HEK293 (cell line): ENCODE results near the gene ZNF436.

Experiments
- CTCF ChIA-PET: fragments of 350-600 bp; formaldehyde crosslinking; extraction: SDS; loops from one replicate; lab custom pipeline; 2021; ENCODE audit warnings: antibody characterized with exemption; lab: Yijun Ruan, JAX
- POLR2A ChIA-PET: fragments of 300-600 bp; formaldehyde crosslinking; extraction: SDS; loops from one replicate; lab custom pipeline; 2020; ENCODE audit warnings: antibody characterized with exemption, inconsistent platforms; lab: Yijun Ruan, JAX
- H3K27ac ChIP-seq: fragments of 200-500 bp; sonication (Bioruptor generic); 2 replicates; pipeline ENCODE4 v1.5.1; 2014; ENCODE audit warnings: low read depth, low read length, control low read depth, inconsistent platforms; ENCODE audit errors: extremely low read depth
- H3K36me3 ChIP-seq, 2 experiments: fragments of 200-500 bp in 1 of 2; sonication (Bioruptor generic) in 1 of 2; 1 replicate in 1 of 2; 2 replicates in 1 of 2; pipeline ENCODE4 v1.5.1; 2014 to 2017; ENCODE audit warnings: inconsistent platforms in 2 of 2, low read length in 2 of 2; ENCODE audit not compliant: control insufficient read depth in 2 of 2, insufficient read depth in 1 of 2
- H3K4me1 ChIP-seq: fragments of 200-500 bp; sonication (Bioruptor generic); 2 replicates; pipeline ENCODE4 v1.5.1; 2014; ENCODE audit warnings: mild to moderate bottlenecking, low read length, inconsistent platforms; ENCODE audit not compliant: control insufficient read depth, insufficient read depth
- H3K4me3 ChIP-seq: 2 replicates; pipeline ENCODE4 v1.5.1; 2011; ENCODE audit warnings: low read depth, mild to moderate bottlenecking, control low read depth, low read length, moderate library complexity
- H3K9me3 ChIP-seq: fragments of 200-500 bp; sonication (Bioruptor generic); 2 replicates; pipeline ENCODE4 v1.5.1; 2014; ENCODE audit warnings: low read depth, low read length, inconsistent platforms; ENCODE audit not compliant: control insufficient read depth, insufficient read depth
- BCL11B ChIP-seq: fragments of 450-650 bp; formaldehyde crosslinking; IDR thresholded peaks from 2 replicates; pipeline ENCODE4 v1.5.1; 2016; ENCODE audit warnings: low read depth, missing biosample characterization, missing genetic modification characterization
- HIC1 ChIP-seq: fragments of 450-650 bp; formaldehyde crosslinking; IDR thresholded peaks from 2 replicates; pipeline ENCODE4 v1.5.1; 2016; ENCODE audit warnings: missing biosample characterization, missing genetic modification characterization
- KLF16 ChIP-seq: fragments of 450-650 bp; formaldehyde crosslinking; IDR thresholded peaks from 2 replicates; pipeline ENCODE4 v1.5.1; 2017; ENCODE audit warnings: missing biosample characterization, missing genetic modification characterization
- REPIN1 ChIP-seq: fragments of 450-650 bp; formaldehyde crosslinking; IDR thresholded peaks from 2 replicates; pipeline ENCODE4 v1.5.1; 2017; ENCODE audit warnings: missing biosample characterization, missing genetic modification characterization, low read depth
- TCF7L2 ChIP-seq: IDR thresholded peaks from 2 replicates; pipeline ENCODE4 v1.6.1; 2011; ENCODE audit warnings: low read depth, mild to moderate bottlenecking, inconsistent platforms, low read length, moderate library complexity, borderline replicate concordance
- ZNF2 ChIP-seq: fragments of 450-650 bp; formaldehyde crosslinking; IDR thresholded peaks from 2 replicates; pipeline ENCODE4 v1.5.1; 2016; ENCODE audit warnings: missing biosample characterization, missing genetic modification characterization
- ZNF350 ChIP-seq: fragments of 450-650 bp; formaldehyde crosslinking; IDR thresholded peaks from 2 replicates; pipeline ENCODE4 v1.5.0; 2017; ENCODE audit warnings: missing biosample characterization, mild to moderate bottlenecking, missing genetic modification characterization
- ZNF529 ChIP-seq: fragments of 450-650 bp; formaldehyde crosslinking; IDR thresholded peaks from 2 replicates; pipeline ENCODE4 v1.5.1; 2017; ENCODE audit warnings: missing genetic modification characterization, missing biosample characterization; ENCODE audit not compliant: insufficient replicate concordance
- ZNF558 ChIP-seq: fragments of 450-650 bp; formaldehyde crosslinking; IDR thresholded peaks from 2 replicates; pipeline ENCODE4 v1.5.1; 2016; ENCODE audit warnings: missing biosample characterization, missing genetic modification characterization
- ZNF561 ChIP-seq: fragments of 450-650 bp; IDR thresholded peaks from 2 replicates; pipeline ENCODE4 v1.5.1; 2018; ENCODE audit warnings: missing biosample characterization, missing genetic modification characterization, borderline replicate concordance
- ZNF654 ChIP-seq: fragments of 450-650 bp; formaldehyde crosslinking; IDR thresholded peaks from 2 replicates; pipeline ENCODE4 v1.5.1; 2016; ENCODE audit warnings: low read depth, missing biosample characterization, missing genetic modification characterization
- ZNF701 ChIP-seq: fragments of 450-650 bp; formaldehyde crosslinking; IDR thresholded peaks from 2 replicates; pipeline ENCODE4 v1.5.1; 2016; ENCODE audit warnings: missing biosample characterization, missing genetic modification characterization
- ZNF785 ChIP-seq: fragments of 450-650 bp; formaldehyde crosslinking; IDR thresholded peaks from 2 replicates; pipeline ENCODE4 v1.5.1; 2016; ENCODE audit warnings: missing biosample characterization, missing genetic modification characterization
- TF ChIP-seq, protein P1 (sequence below): fragments of 450-650 bp; formaldehyde crosslinking; IDR thresholded peaks from 2 replicates; pipeline ENCODE4 v1.5.1; 2016; ENCODE audit warnings: missing biosample characterization, missing genetic modification characterization
- TF ChIP-seq, protein P2 (sequence below): fragments of 450-650 bp; formaldehyde crosslinking; IDR thresholded peaks from 2 replicates; pipeline ENCODE4 v1.5.1; 2017; ENCODE audit warnings: missing biosample characterization, mild to moderate bottlenecking, missing genetic modification characterization, moderate library complexity

The ZNF436 gene

GRCh38 chr1:23395849-23396248, 26.2 kb upstream of the ZNF436 start:
- POLR2A ChIA-PET = interaction anchor here (1.2 kb wide), 1 partner anchor 27 kb away, joined by 5 read pairs; no protein-coding TSS in a partner anchor
- Histone ChIP-seq H3K36me3 (no peaks in the 10 kb centered on the region), H3K4me1 (no peaks in the 10 kb centered on the region), H3K4me3 (no peak overlapping the region), H3K27ac (no peak overlapping the region), H3K9me3 (no peaks in the 10 kb centered on the region)
- CTCF ChIA-PET = interaction anchor here (3.4 kb wide), 1 partner anchor 8 kb away, joined by 17 read pairs; no protein-coding TSS in a partner anchor
- no peak for TF ChIP-seq ZNF2
- no peak for TF ChIP-seq REPIN1 (tag by site-specific recombination)
- TF ChIP-seq, protein P1, sequence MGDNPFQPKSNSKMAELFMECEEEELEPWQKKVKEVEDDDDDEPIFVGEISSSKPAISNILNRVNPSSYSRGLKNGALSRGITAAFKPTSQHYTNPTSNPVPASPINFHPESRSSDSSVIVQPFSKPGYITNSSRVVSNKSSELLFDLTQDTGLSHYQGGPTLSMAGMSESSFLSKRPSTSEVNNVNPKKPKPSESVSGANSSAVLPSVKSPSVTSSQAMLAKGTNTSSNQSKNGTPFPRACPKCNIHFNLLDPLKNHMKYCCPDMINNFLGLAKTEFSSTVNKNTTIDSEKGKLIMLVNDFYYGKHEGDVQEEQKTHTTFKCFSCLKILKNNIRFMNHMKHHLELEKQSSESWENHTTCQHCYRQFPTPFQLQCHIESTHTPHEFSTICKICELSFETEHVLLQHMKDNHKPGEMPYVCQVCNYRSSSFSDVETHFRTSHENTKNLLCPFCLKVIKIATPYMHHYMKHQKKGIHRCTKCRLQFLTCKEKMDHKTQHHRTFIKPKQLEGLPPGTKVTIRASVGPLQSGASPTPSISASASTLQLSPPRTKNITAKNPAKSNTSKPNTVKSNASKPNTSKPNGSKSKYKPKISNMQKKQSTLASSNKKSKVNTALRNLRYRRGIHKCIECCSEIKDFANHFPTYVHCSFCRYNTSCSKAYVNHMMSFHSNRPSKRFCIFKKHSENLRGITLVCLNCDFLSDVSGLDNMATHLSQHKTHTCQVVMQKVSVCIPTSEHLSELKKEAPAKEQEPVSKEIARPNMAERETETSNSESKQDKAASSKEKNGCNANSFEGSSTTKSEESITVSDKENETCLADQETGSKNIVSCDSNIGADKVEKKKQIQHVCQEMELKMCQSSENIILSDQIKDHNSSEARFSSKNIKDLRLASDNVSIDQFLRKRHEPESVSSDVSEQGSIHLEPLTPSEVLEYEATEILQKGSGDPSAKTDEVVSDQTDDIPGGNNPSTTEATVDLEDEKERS = no peak
- no peak for TF ChIP-seq ZNF654 (tag by site-specific recombination)
- no peak for TF ChIP-seq TCF7L2
- no peak for TF ChIP-seq ZNF350 (tag by site-specific recombination)
- no peak for TF ChIP-seq ZNF529 (tag by site-specific recombination)
- TF ChIP-seq HIC1 = no peak

DNA sequence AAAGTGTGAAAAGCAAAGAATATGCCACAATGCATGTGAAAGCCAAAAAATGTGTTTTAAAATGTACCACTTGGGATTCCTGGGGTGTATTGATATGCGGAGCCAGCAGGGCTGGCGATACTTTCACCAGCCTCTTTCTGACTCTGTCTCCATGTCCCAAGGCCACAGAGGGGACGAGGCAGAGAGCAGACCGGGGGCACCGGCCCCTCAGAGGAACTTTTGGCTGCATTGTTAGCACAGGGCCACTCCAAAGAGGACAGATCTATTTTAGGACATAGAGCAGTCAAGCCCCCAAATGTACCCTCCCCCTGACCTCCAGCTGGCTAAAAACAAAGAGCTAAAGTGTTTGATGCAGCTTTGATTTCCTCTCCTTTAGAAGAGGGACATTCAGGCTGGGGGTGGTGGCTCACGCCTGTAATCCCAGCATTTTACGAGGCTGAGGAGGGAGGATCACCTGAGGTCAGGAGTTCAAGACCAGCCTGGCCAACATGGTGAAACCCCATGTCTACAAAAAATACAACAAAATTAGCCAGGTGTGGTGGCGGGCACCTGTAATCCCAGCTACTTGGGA, 25.6 kb upstream of the ZNF436 start:
- ChIA-PET CTCF (interaction anchor here (3.4 kb wide), 1 partner anchor 9 kb away, joined by 17 read pairs; no protein-coding TSS in a partner anchor), POLR2A (interaction anchor here (2.2 kb wide), 1 partner anchor 9 kb away, joined by 6 read pairs; no protein-coding TSS in a partner anchor)
- no peaks in the 10 kb centered on the region for H3K9me3 ChIP-seq
- H3K36me3 ChIP-seq = no peaks in the 10 kb centered on the region
- no peak for TF ChIP-seq ZNF701 (tag by site-specific recombination)
- no peak for TF ChIP-seq ZNF785
- no peak for TF ChIP-seq ZNF558 (tag by site-specific recombination)
- TF ChIP-seq, protein P2, sequence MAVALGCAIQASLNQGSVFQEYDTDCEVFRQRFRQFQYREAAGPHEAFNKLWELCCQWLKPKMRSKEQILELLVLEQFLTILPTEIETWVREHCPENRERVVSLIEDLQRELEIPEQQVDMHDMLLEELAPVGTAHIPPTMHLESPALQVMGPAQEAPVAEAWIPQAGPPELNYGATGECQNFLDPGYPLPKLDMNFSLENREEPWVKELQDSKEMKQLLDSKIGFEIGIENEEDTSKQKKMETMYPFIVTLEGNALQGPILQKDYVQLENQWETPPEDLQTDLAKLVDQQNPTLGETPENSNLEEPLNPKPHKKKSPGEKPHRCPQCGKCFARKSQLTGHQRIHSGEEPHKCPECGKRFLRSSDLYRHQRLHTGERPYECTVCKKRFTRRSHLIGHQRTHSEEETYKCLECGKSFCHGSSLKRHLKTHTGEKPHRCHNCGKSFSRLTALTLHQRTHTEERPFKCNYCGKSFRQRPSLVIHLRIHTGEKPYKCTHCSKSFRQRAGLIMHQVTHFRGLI (tag by site-specific recombination) = no peak
- no peak for TF ChIP-seq BCL11B (tag by site-specific recombination)
- TF ChIP-seq ZNF561 (tag by site-specific recombination) = no peak
- TF ChIP-seq KLF16 (tag by site-specific recombination) = no peak
- no peak overlapping the region for H3K27ac ChIP-seq
- H3K4me1 ChIP-seq = no peaks in the 10 kb centered on the region
- H3K4me3 ChIP-seq = no peak overlapping the region
